Measurements from ENCODE around the gene SEPHS1. TPM values are rescaled to one million over a fixed set of nuclear protein-coding genes. Genes with fewer than 3 reads are reported as not detected.

The SEPHS1 gene
- total and polyA plus RNA-seq, 2 donors (not counting 3 experiments of a cell fraction or from before 2014, with no cell fraction given), result 40.6 to 55.4 TPM

DNA sequence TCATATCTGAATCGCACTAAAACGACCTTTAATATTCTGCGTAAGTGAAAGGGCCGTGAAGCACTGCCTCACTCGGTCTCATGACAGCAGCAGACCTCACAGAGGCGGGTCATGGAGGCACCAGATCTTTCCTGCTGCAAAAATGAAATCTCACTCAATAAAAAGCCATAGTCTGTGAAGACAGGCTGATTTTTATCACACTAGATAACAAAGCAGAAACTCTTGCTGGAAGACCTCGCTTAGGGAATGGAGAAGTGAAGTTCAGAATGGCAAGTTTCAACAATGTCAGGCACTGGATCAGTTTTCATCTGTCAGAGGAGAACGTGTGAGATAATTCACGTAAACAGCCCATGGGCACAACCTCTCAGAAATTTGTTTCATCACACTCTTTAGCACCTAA lies 8.0 kb downstream of the SEPHS1 start:
- DNase-seq (ENCODE audit: low read depth, low spot score) (no peak), FAIRE-seq (no peak)
- BruUV-seq (replicated peaks), result no TSS peak
- no peak overlapping the region for H3K4me2 ChIP-seq (ENCODE audit: insufficient read depth, low read length)
- POLR2A ChIA-PET, result interaction anchor here (0.6 kb wide), 1 partner anchor 484 kb away, joined by 4 read pairs; no protein-coding TSS in a partner anchor
- H3K27me3 ChIP-seq (ENCODE audit: control insufficient read depth in 2 of 2, insufficient read depth in 2 of 2, low read length in 2 of 2), result no peaks in the 10 kb centered on the region
- H3K36me3 ChIP-seq (ENCODE audit: control insufficient read depth in 2 of 2, extremely low read depth in 1 of 2, insufficient read depth in 2 of 2, low read length in 2 of 2), result peaks cover 10 to 11% of the 10 kb centered on the region in 2 experiments
- H3K79me2 ChIP-seq (ENCODE audit: control insufficient read depth, insufficient read depth, low read length), result peaks cover 37% of the 10 kb centered on the region
- intact Hi-C loops (cut with micrococcal nuclease) (no loop called here), dilution Hi-C loops (cut with MboI; ENCODE audit: extremely low pct_ligation_motif_present, low sequenced_read_pairs) (no loop called here)
- H3K4me1 ChIP-seq (ENCODE audit: control insufficient read depth, extremely low read depth, insufficient read depth, low read length), result no peaks in the 10 kb centered on the region
- no peaks in the 10 kb centered on the region for H3K9me1 ChIP-seq (replicated peaks; ENCODE audit: control insufficient read depth, extremely low read depth, insufficient read depth, low read length)
- no peak overlapping the region for H3K27ac ChIP-seq (ENCODE audit: insufficient read depth, low read depth, low read length)
- CTCF ChIA-PET, result no interaction called here
- H4K20me1 ChIP-seq (replicated peaks; ENCODE audit: control insufficient read depth, extremely low read depth, insufficient read depth, low read length), result no peaks in the 10 kb centered on the region
- no peak overlapping the region for H3K4me3 ChIP-seq (replicated peaks in 1 of 3; ENCODE audit: insufficient read depth in 1 of 3, low read depth in 1 of 3, low read length in 3 of 3)
- H3K9ac ChIP-seq (replicated peaks; ENCODE audit: extremely low read depth, insufficient read depth, low read length), result no peak overlapping the region
- H2AFZ ChIP-seq (ENCODE audit: low read depth, low read length), result no peak overlapping the region
- TF ChIP-seq GATA2 (IDR thresholded peaks at IDR 0.05; ENCODE audit: insufficient read depth, insufficient read length, low read depth, low read length), result no peak
- TF ChIP-seq FOS (IDR thresholded peaks at IDR 0.05; ENCODE audit: borderline replicate concordance, insufficient read depth, low read length), result no peak
- TF ChIP-seq JUN (IDR thresholded peaks at IDR 0.05; ENCODE audit: borderline replicate concordance, insufficient read depth, insufficient read length, low read depth), result no peak
- TF ChIP-seq MYC (IDR thresholded peaks at IDR 0.05; ENCODE audit: low read depth, low read length), result no peak
- TF ChIP-seq EZH2 (IDR thresholded peaks at IDR 0.05; ENCODE audit: borderline replicate concordance, low read depth, low read length, severe bottlenecking), result no peak
- H3K9me3 ChIP-seq (replicated peaks; ENCODE audit: control insufficient read depth, insufficient read depth, low read length), result no peaks in the 10 kb centered on the region

DNA sequence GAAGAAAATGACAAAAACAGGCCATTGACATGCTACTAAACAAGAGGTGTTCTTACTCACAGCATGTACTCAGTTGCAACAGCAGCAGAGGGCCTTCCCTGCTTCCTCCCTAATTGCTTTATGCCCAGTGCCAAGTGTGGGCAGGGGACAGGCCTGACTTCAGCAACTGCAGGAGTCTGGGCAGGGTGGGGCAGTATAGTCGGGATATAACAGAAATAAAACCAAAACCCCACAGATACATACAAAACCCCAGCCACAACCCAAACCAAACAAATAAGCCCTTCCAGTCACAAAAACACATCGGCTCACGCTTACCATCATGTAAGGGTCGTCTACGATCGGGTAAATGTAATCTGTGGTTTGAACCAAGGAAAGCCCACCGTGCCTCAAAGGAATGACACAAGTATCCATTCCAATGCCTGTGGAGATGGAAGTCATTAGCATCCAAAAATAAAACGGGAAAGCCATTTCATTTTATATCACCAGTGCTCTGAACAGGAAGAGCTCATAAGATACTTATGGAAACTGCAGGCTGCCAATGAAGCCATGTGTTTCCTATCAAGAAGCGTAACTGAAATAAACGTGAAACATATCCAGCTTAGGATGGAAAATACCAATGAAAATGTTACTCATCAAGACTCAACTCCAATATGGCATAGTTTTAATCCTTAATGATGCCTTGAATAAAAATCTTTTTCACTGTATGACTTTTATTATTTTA lies 9.5 kb downstream of the SEPHS1 start:
- Histone ChIP-seq H3K4me1 (ENCODE audit: control insufficient read depth, extremely low read depth, insufficient read depth, low read length) (no peaks in the 10 kb centered on the region), H3K4me2 (ENCODE audit: insufficient read depth, low read length) (no peak overlapping the region), H3K27ac (ENCODE audit: insufficient read depth, low read depth, low read length) (no peak overlapping the region), H3K9ac (replicated peaks; ENCODE audit: extremely low read depth, insufficient read depth, low read length) (no peak overlapping the region), H3K9me3 (replicated peaks; ENCODE audit: control insufficient read depth, insufficient read depth, low read length) (no peaks in the 10 kb centered on the region), H3K4me3 (replicated peaks in 1 of 3; ENCODE audit: insufficient read depth in 1 of 3, low read depth in 1 of 3, low read length in 3 of 3) (no peak overlapping the region), H3K27me3 (ENCODE audit: control insufficient read depth in 2 of 2, insufficient read depth in 2 of 2, low read length in 2 of 2) (no peaks in the 10 kb centered on the region), H3K9me1 (replicated peaks; ENCODE audit: control insufficient read depth, extremely low read depth, insufficient read depth, low read length) (no peaks in the 10 kb centered on the region), H4K20me1 (replicated peaks; ENCODE audit: control insufficient read depth, extremely low read depth, insufficient read depth, low read length) (no peaks in the 10 kb centered on the region), H2AFZ (ENCODE audit: low read depth, low read length) (no peak overlapping the region), H3K36me3 (ENCODE audit: control insufficient read depth in 2 of 2, extremely low read depth in 1 of 2, insufficient read depth in 2 of 2, low read length in 2 of 2) (peaks cover 8 to 13% of the 10 kb centered on the region in 2 experiments), H3K79me2 (ENCODE audit: control insufficient read depth, insufficient read depth, low read length) (peaks cover 27% of the 10 kb centered on the region)
- TF ChIP-seq CTCF (IDR thresholded peaks at IDR 0.05; ENCODE audit: extremely low read depth in 1 of 2, insufficient read depth in 1 of 2, low read depth in 1 of 2, low read length in 2 of 2) (no peak), POLR2A (IDR thresholded peaks at IDR 0.05; ENCODE audit: low read depth, low read length) (no peak), MAX (IDR thresholded peaks at IDR 0.05; ENCODE audit: insufficient read depth, insufficient read length) (no peak), EZH2 (IDR thresholded peaks at IDR 0.05; ENCODE audit: borderline replicate concordance, low read depth, low read length, severe bottlenecking) (no peak), MYC (IDR thresholded peaks at IDR 0.05; ENCODE audit: low read depth, low read length) (no peak), GATA2 (IDR thresholded peaks at IDR 0.05; ENCODE audit: insufficient read depth, insufficient read length, low read depth, low read length) (no peak), JUN (IDR thresholded peaks at IDR 0.05; ENCODE audit: borderline replicate concordance, insufficient read depth, insufficient read length, low read depth) (no peak), FOS (IDR thresholded peaks at IDR 0.05; ENCODE audit: borderline replicate concordance, insufficient read depth, low read length) (no peak), POLR2AphosphoS5 (IDR thresholded peaks at IDR 0.05; ENCODE audit: insufficient read depth, low read depth, low read length) (no peak)
- dilution Hi-C loops (cut with MboI; ENCODE audit: extremely low pct_ligation_motif_present, low sequenced_read_pairs) (no loop called here), intact Hi-C loops (cut with micrococcal nuclease) (no loop called here)
- BruUV-seq (replicated peaks), result no TSS peak
- ChIA-PET CTCF (interaction anchor here (1.0 kb wide), 1 partner anchor 36 kb away, joined by 4 read pairs; no protein-coding TSS in a partner anchor), POLR2A (no interaction called here)
- FAIRE-seq (peak; percentile 33), DNase-seq (ENCODE audit: low read depth, low spot score) (peak; percentile 47)

Data from endothelial cell of umbilical vein (primary cell).